ENCODE results near the gene IRF9. TPM values are rescaled to one million over a fixed set of nuclear protein-coding genes. Genes with fewer than 3 reads are reported as not detected.

Gene IRF9
- total and polyA plus RNA-seq, 2 of the 13 experiments (the other 11 are each of a cell fraction or from before 2014, with no cell fraction given), result 14.9 to 49.7 TPM

- TF ChIP-seq ZNF292 (CRISPR knock-in tag; IDR thresholded peaks at IDR 0.05; ENCODE audit: borderline replicate concordance, low read depth) (no peak; the same call in 1 of the 2 replicates), CREM (IDR thresholded peaks at IDR 0.05) (peak; percentile 53; the same call in 1 of the 2 replicates), CREM (CRISPR knock-in tag; IDR thresholded peaks at IDR 0.05) (no peak), PRPF4 (IDR thresholded peaks at IDR 0.05; ENCODE audit: low read depth, low read length, poor library complexity, severe bottlenecking) (no peak), MEIS1 (CRISPR knock-in tag; IDR thresholded peaks at IDR 0.05; ENCODE audit: borderline replicate concordance) (peak; percentile 38), ZNF326 (CRISPR knock-in tag; IDR thresholded peaks at IDR 0.05; ENCODE audit: borderline replicate concordance) (no peak; the same call in 1 of the 2 replicates), ZSCAN12 (CRISPR knock-in tag; IDR thresholded peaks at IDR 0.05) (peak; percentile 96; the same call in 1 of the 2 replicates), GTF2F1 (IDR thresholded peaks at IDR 0.05; ENCODE audit: low read length) (no peak), HNF4G (IDR thresholded peaks at IDR 0.05; ENCODE audit: borderline replicate concordance, low read depth, low read length) (peak; percentile 19; the same call in 1 of the 2 replicates), HNF4G (CRISPR knock-in tag; IDR thresholded peaks at IDR 0.05; ENCODE audit: borderline replicate concordance, low read depth) (no peak; the same call in 1 of the 2 replicates), ZNF747 (CRISPR knock-in tag; IDR thresholded peaks at IDR 0.05; ENCODE audit: borderline replicate concordance) (0 out of 2 replicates have a peak, but pooled peaks have one; percentile 62), EED (CRISPR knock-in tag; IDR thresholded peaks at IDR 0.05) (0 out of 2 replicates have a peak, but pooled peaks have one; percentile 56), TMF1 (CRISPR knock-in tag; IDR thresholded peaks at IDR 0.05; ENCODE audit: low read depth) (no peak; the same call in none of the 2 replicates), IRF1 (CRISPR knock-in tag; IDR thresholded peaks at IDR 0.05; ENCODE audit: low read depth) (no peak), ATF1 (CRISPR knock-in tag; IDR thresholded peaks at IDR 0.05) (no peak), PAF1 (CRISPR knock-in tag; IDR thresholded peaks at IDR 0.05) (0 out of 2 replicates have a peak, but pooled peaks have one; percentile 32), ZNF343 (CRISPR knock-in tag; IDR thresholded peaks at IDR 0.05) (no peak; the same call in 1 of the 2 replicates)
- TF ChIP-seq, protein P1, sequence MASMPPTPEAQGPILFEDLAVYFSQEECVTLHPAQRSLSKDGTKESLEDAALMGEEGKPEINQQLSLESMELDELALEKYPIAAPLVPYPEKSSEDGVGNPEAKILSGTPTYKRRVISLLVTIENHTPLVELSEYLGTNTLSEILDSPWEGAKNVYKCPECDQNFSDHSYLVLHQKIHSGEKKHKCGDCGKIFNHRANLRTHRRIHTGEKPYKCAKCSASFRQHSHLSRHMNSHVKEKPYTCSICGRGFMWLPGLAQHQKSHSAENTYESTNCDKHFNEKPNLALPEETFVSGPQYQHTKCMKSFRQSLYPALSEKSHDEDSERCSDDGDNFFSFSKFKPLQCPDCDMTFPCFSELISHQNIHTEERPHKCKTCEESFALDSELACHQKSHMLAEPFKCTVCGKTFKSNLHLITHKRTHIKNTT (CRISPR knock-in tag; IDR thresholded peaks at IDR 0.05), result 0 out of 2 replicates have a peak, but pooled peaks have one; percentile 88
Observed at GRCh38 chr14:24146978-24147760, 13.9 kb upstream of the IRF9 start, which contains the start of gene RNF31 (continued).

Measured in HepG2 (cell line).